Ishikawa (cell line): ENCODE results near the gene GHRHR.
A peak's percentile ranks its signal among the peaks of the same experiment; 100 is the strongest.

ENCODE experiments used
- CEBPB ChIP-seq: IDR thresholded peaks from 2 replicates; pipeline ENCODE4 v1.6.1; 2012
- CREB1 ChIP-seq: IDR thresholded peaks from 2 replicates; pipeline ENCODE4 v1.6.1; 2012; ENCODE audit warnings: low read depth
- EGR1 ChIP-seq: IDR thresholded peaks from 2 replicates; pipeline ENCODE4 v1.6.1; 2012
- EP300 ChIP-seq: IDR thresholded peaks from 2 replicates; pipeline ENCODE4 v1.6.1; 2012; ENCODE audit warnings: borderline replicate concordance
- FOXM1 ChIP-seq: IDR thresholded peaks from 2 replicates; pipeline ENCODE4 v1.6.1; 2012; ENCODE audit warnings: low read depth, borderline replicate concordance
- MAX ChIP-seq: IDR thresholded peaks from 2 replicates; pipeline ENCODE4 v1.6.1; 2012
- NFIC ChIP-seq: IDR thresholded peaks from 2 replicates; pipeline ENCODE4 v1.6.1; 2012
- RAD21 ChIP-seq: IDR thresholded peaks from 2 replicates; pipeline ENCODE4 v1.6.1; 2012; ENCODE audit warnings: low read depth
- TAF1 ChIP-seq: IDR thresholded peaks from 2 replicates; pipeline ENCODE4 v1.6.1; 2012; ENCODE audit warnings: low read depth, mild to moderate bottlenecking
- TCF12 ChIP-seq: IDR thresholded peaks from 2 replicates; pipeline ENCODE4 v1.6.1; 2012; ENCODE audit warnings: low read depth
- TEAD4 ChIP-seq: IDR thresholded peaks from 2 replicates; pipeline ENCODE4 v1.6.1; 2012
- USF1 ChIP-seq: IDR thresholded peaks from 2 replicates; pipeline ENCODE4 v1.6.1; 2012
- YY1 ChIP-seq: IDR thresholded peaks from 2 replicates; pipeline ENCODE4 v1.6.1; 2012; ENCODE audit warnings: low read depth
- ZBTB7A ChIP-seq: IDR thresholded peaks from 2 replicates; pipeline ENCODE4 v1.6.1; 2012; ENCODE audit warnings: low read depth
- TF ChIP-seq, protein P1 (sequence below): IDR thresholded peaks from 2 replicates; pipeline ENCODE4 v1.6.1; 2012; ENCODE audit warnings: low read depth, mild to moderate bottlenecking

Gene GHRHR

GRCh38 chr7:31000779-31001178, 37.0 kb downstream of the GHRHR start:
- TF ChIP-seq EGR1 = no peak
- TF ChIP-seq FOXM1 = no peak
- TF ChIP-seq CEBPB = no peak
- TF ChIP-seq, protein P1, sequence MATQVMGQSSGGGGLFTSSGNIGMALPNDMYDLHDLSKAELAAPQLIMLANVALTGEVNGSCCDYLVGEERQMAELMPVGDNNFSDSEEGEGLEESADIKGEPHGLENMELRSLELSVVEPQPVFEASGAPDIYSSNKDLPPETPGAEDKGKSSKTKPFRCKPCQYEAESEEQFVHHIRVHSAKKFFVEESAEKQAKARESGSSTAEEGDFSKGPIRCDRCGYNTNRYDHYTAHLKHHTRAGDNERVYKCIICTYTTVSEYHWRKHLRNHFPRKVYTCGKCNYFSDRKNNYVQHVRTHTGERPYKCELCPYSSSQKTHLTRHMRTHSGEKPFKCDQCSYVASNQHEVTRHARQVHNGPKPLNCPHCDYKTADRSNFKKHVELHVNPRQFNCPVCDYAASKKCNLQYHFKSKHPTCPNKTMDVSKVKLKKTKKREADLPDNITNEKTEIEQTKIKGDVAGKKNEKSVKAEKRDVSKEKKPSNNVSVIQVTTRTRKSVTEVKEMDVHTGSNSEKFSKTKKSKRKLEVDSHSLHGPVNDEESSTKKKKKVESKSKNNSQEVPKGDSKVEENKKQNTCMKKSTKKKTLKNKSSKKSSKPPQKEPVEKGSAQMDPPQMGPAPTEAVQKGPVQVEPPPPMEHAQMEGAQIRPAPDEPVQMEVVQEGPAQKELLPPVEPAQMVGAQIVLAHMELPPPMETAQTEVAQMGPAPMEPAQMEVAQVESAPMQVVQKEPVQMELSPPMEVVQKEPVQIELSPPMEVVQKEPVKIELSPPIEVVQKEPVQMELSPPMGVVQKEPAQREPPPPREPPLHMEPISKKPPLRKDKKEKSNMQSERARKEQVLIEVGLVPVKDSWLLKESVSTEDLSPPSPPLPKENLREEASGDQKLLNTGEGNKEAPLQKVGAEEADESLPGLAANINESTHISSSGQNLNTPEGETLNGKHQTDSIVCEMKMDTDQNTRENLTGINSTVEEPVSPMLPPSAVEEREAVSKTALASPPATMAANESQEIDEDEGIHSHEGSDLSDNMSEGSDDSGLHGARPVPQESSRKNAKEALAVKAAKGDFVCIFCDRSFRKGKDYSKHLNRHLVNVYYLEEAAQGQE = no peak
- TF ChIP-seq RAD21 = no peak
- TF ChIP-seq ZBTB7A = no peak
- no peak for TF ChIP-seq NFIC
- no peak for TF ChIP-seq YY1
- TF ChIP-seq CREB1 = no peak

DNA sequence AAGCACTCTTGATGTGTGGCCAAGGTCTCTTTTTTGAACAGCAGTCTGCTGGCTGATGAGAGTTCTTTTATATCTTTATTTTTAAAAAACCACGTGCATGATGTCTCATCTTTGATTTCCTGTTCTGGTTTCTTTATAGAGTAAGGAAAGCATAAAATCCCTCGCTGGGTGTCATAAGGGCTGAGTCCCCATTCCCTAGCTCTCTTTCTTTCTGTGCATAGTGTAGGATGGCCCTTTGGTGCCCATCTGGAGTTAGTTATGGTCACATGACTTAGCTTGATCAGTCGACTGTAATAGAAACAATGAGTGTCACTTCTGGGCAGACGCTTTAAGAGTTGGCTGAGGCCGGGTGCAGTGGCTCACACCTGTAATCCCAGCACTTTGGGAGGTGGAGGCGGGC, 38.5 kb downstream of the GHRHR start:
- TF ChIP-seq EGR1 (no peak), MAX (no peak), USF1 (peak; percentile 32; the same call in 1 of the 2 replicates), FOXM1 (no peak), EP300 (no peak)

- no peak for TF ChIP-seq YY1
Observed at GRCh38 chr7:31003097-31003496, 39.3 kb downstream of the GHRHR start.

- TF ChIP-seq CEBPB = no peak
- TF ChIP-seq TCF12 = no peak
- TF ChIP-seq USF1 = no peak
- TF ChIP-seq YY1 = no peak
- no peak for TF ChIP-seq RAD21
- no peak for TF ChIP-seq MAX
- TF ChIP-seq TEAD4 = no peak
- no peak for TF ChIP-seq ZBTB7A
- no peak for TF ChIP-seq EGR1
Observed at GRCh38 chr7:31003721-31004120, 40.0 kb downstream of the GHRHR start.

DNA sequence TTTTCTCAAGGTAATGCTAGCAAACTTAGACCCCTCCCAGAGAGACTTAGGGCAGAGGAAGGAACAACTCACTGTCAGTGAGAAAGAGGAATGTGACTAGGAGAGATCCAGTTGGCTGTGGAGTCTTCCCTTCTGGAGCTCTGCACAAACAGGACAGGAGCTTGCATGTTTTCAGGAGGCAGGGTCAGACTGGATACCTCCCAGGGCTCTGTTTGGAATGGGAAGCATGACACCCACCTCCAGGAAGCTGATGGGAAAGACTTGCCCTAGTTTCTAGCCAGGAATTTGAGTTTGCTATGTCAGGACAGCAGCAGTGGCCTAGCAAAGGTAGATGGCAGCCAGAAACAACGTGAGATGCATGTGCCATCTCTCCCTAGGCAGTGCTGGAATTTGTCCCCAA, 40.6 kb downstream of the GHRHR start:
- no peak for TF ChIP-seq TEAD4
- no peak for TF ChIP-seq MAX
- TF ChIP-seq FOXM1 = no peak
- no peak for TF ChIP-seq ZBTB7A
- TF ChIP-seq YY1 = no peak
- TF ChIP-seq EGR1 = no peak
- TF ChIP-seq, protein P1 = no peak
- no peak for TF ChIP-seq CEBPB
- TF ChIP-seq RAD21 = no peak
- no peak for TF ChIP-seq CREB1
- no peak for TF ChIP-seq EP300
- TF ChIP-seq NFIC = no peak
- no peak for TF ChIP-seq TAF1
- no peak for TF ChIP-seq USF1
- no peak for TF ChIP-seq TCF12

DNA sequence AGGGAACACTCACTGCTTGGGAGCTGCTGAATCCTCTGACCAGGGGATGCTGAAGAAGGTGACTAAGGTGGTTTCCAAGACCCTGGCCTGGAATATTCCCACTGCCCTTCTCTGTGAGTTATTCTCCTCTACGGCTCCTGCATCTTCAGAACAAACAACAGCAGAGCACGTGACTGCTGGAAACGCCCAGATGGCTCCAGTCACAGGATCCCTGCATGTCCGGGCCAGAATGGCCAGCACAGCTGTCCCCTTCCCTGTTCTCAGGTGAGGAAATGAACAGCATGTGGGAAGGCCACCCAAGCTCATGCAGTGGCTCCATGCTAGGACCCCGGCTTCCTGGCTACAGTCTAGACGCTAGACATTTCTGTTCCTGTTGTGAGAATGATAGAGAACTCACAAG, 43.1 kb downstream of the GHRHR start:
- TF ChIP-seq FOXM1 (no peak), USF1 (0 out of 2 replicates have a peak, but pooled peaks have one; percentile 14), RAD21 (no peak)
